Activated CD8-positive, alpha-beta T cell treated with anti-CD3 and anti-CD28 coated beads for 36 hours (primary cell): Measurements from ENCODE around the gene PACSIN3. TPM values are rescaled to one million over a fixed set of nuclear protein-coding genes. Genes with fewer than 3 reads are reported as not detected.

ENCODE experiments used
- ATAC-seq: fragments of 200-7000 bp; cut with Tn5 transposase; one replicate; pipeline ENCODE4 v1.10.0; 2021; ENCODE audit warnings: mild to moderate bottlenecking, moderate library complexity
- CTCF ChIA-PET: fragments of 350-600 bp; sonication (Branson Sonifier 250); formaldehyde crosslinking; loops from one replicate; lab custom pipeline; 2021; ENCODE audit warnings: antibody characterized with exemption; lab: Charles Lee
- POLR2A ChIA-PET: fragments of 350-600 bp; sonication (Branson Sonifier 250); formaldehyde crosslinking; loops from one replicate; lab custom pipeline; 2021; ENCODE audit warnings: antibody characterized with exemption; lab: Charles Lee
- DNase-seq: peaks from one replicate; pipeline ENCODE4 v3.0.0-alpha.2; 2020
- H3K27ac Mint-ChIP-seq: one replicate; pipeline ENCODE4 v1.8.0; 2021; ENCODE audit warnings: mild to moderate bottlenecking, mixed read lengths
- H3K27me3 Mint-ChIP-seq: one replicate; pipeline ENCODE4 v1.8.0; 2021; ENCODE audit warnings: mixed read lengths
- H3K36me3 Mint-ChIP-seq: one replicate; pipeline ENCODE4 v1.8.0; 2021; ENCODE audit warnings: low read depth, mixed read lengths
- H3K4me1 Mint-ChIP-seq: one replicate; pipeline ENCODE4 v1.8.0; 2021; ENCODE audit warnings: low read depth, mixed read lengths
- H3K4me3 Mint-ChIP-seq: one replicate; pipeline ENCODE4 v1.8.0; 2021; ENCODE audit warnings: mild to moderate bottlenecking, moderate library complexity, mixed read lengths
- H3K9me3 Mint-ChIP-seq: one replicate; pipeline ENCODE4 v1.8.0; 2021; ENCODE audit warnings: mixed read lengths
- CTCF ChIP-seq: fragments of 200-600 bp; IDR thresholded peaks from one replicate; pipeline ENCODE4 v1.8.0; 2022; ENCODE audit warnings: antibody characterized with exemption, mild to moderate bottlenecking
- intact Hi-C: fragments of 100-400 bp; cut with micrococcal nuclease; formaldehyde crosslinking; loops from one replicate; pipeline ENCODE4 v1.10.0; 2022
- total RNA-seq, 2 experiments: library from RNA; stranded (reverse); gene quantifications; one replicate each; pipeline ENCODE4 v1.2.3, GENCODE V29; 2021

PACSIN3 gene
- total RNA-seq, 2 experiments from 2014 or later = 4.7 to 8.0 TPM

GRCh38 chr11:47143322-47143721 lies 42.9 kb downstream of the PACSIN3 start:
- no peak for ATAC-seq
- Mint-ChIP-seq H3K27ac (no peak overlapping the region), H3K9me3 (no peaks in the 10 kb centered on the region), H3K36me3 (no peaks in the 10 kb centered on the region), H3K4me3 (no peak overlapping the region), H3K4me1 (no peaks in the 10 kb centered on the region), H3K27me3 (no peaks in the 10 kb centered on the region)
- POLR2A ChIA-PET = no interaction called here
- intact Hi-C loops = no loop called here
- no peak for DNase-seq
- no peak for TF ChIP-seq CTCF
- CTCF ChIA-PET = interaction anchor here (3.7 kb wide), 1 partner anchor 10 kb away, joined by 20 read pairs; no protein-coding TSS in a partner anchor

- H3K27ac Mint-ChIP-seq = no peak overlapping the region
Measured at GRCh38 chr11:47139878-47140277, 46.4 kb downstream of the PACSIN3 start.

GRCh38 chr11:47137476-47137875 lies 48.8 kb downstream of the PACSIN3 start:
- H3K27me3 Mint-ChIP-seq = no peaks in the 10 kb centered on the region
- TF ChIP-seq CTCF = no peak
- no peaks in the 10 kb centered on the region for H3K36me3 Mint-ChIP-seq
- H3K4me1 Mint-ChIP-seq = no peaks in the 10 kb centered on the region
- ChIA-PET POLR2A (no interaction called here), CTCF (interaction anchor here (1.1 kb wide), 1 partner anchor 16 kb away, joined by 5 read pairs; no protein-coding TSS in a partner anchor)
- H3K27ac Mint-ChIP-seq = no peak overlapping the region
- intact Hi-C loops = no loop called here
- DNase-seq (no peak), ATAC-seq (no peak)
- no peaks in the 10 kb centered on the region for H3K9me3 Mint-ChIP-seq
- no peak overlapping the region for H3K4me3 Mint-ChIP-seq

More at GRCh38 chr11:47139878-47140277, 46.4 kb downstream of the PACSIN3 start:
- DNase-seq (no peak), ATAC-seq (no peak)
- no peaks in the 10 kb centered on the region for H3K4me1 Mint-ChIP-seq
- no peaks in the 10 kb centered on the region for H3K9me3 Mint-ChIP-seq
- H3K27me3 Mint-ChIP-seq = no peaks in the 10 kb centered on the region
- intact Hi-C loops = no loop called here
- CTCF ChIA-PET = interaction anchor here (0.6 to 1.7 kb wide), 3 partner anchors 13 to 71 kb away, joined by 3 to 7 read pairs (median 3); no protein-coding TSS in a partner anchor
- no peak overlapping the region for H3K4me3 Mint-ChIP-seq
- H3K36me3 Mint-ChIP-seq = no peaks in the 10 kb centered on the region
- POLR2A ChIA-PET = no interaction called here
- no peak for TF ChIP-seq CTCF

GRCh38 chr11:47136921-47137320 lies 49.3 kb downstream of the PACSIN3 start:
- intact Hi-C loops = no loop called here
- Mint-ChIP-seq H3K27me3 (no peaks in the 10 kb centered on the region), H3K27ac (no peak overlapping the region), H3K36me3 (no peaks in the 10 kb centered on the region), H3K4me1 (no peaks in the 10 kb centered on the region), H3K4me3 (no peak overlapping the region), H3K9me3 (no peaks in the 10 kb centered on the region)
- DNase-seq (no peak), ATAC-seq (no peak)
- CTCF ChIA-PET = interaction anchor here (1.1 kb wide), 1 partner anchor 16 kb away, joined by 5 read pairs; no protein-coding TSS in a partner anchor
- no peak for TF ChIP-seq CTCF
- POLR2A ChIA-PET = no interaction called here

GRCh38 chr11:47136327-47136726 lies 49.9 kb downstream of the PACSIN3 start:
- Mint-ChIP-seq H3K36me3 (no peaks in the 10 kb centered on the region), H3K27me3 (no peaks in the 10 kb centered on the region), H3K27ac (no peak overlapping the region), H3K9me3 (no peaks in the 10 kb centered on the region), H3K4me3 (no peak overlapping the region), H3K4me1 (no peaks in the 10 kb centered on the region)
- ChIA-PET POLR2A (no interaction called here), CTCF (interaction anchor here (0.7 kb wide), 1 partner anchor 16 kb away, joined by 3 read pairs; no protein-coding TSS in a partner anchor)
- no peak for ATAC-seq
- intact Hi-C loops = no loop called here
- no peak for TF ChIP-seq CTCF
- DNase-seq = no peak
